IPS-18a (cell line): ENCODE measurements around the gene A3GALT2.

Experiments used
- H3K27ac ChIP-seq: one replicate; pipeline ENCODE4 v1.5.1; 2013; ENCODE audit warnings: low read length
- H3K27me3 ChIP-seq: one replicate; pipeline ENCODE4 v1.6.1; 2013; ENCODE audit warnings: mild to moderate bottlenecking, low read length; ENCODE audit not compliant: control insufficient read depth, insufficient read depth
- H3K36me3 ChIP-seq: one replicate; pipeline ENCODE4 v1.6.1; 2013; ENCODE audit warnings: low read depth, low read length; ENCODE audit not compliant: control insufficient read depth
- H3K4me1 ChIP-seq: one replicate; pipeline ENCODE4 v1.6.1; 2013; ENCODE audit warnings: low read depth, low read length; ENCODE audit not compliant: control insufficient read depth
- H3K4me3 ChIP-seq: one replicate; pipeline ENCODE4 v1.5.1; 2013; ENCODE audit warnings: low read length
- H3K9ac ChIP-seq: one replicate; pipeline ENCODE4 v1.6.1; 2013; ENCODE audit warnings: mild to moderate bottlenecking, low read length, moderate library complexity
- H3K9me3 ChIP-seq: one replicate; pipeline ENCODE4 v1.6.1; 2013; ENCODE audit warnings: low read depth, low read length; ENCODE audit not compliant: control insufficient read depth

Gene A3GALT2

DNA sequence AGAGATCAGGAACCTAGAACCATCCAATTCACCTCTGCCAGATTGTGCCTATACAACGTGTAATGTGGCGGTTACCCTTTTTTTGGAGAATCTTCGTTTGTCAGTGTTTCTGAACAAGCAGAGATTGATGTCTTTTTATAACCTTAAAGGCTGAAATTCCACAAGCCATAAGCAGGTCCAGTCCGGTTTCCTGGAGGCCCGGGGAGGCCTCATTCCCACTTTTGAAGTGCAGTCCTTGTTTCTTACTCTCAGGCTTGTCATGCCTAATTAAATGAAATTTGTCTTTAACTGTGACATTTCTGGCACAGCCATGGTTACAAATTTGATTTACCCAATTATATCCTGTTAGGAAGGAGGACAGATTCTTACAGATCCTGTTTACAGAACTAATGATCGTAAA is 36.8 kb downstream of the A3GALT2 start:
- no peak overlapping the region for H3K4me3 ChIP-seq
- H3K27ac ChIP-seq: no peak overlapping the region
- H3K27me3 ChIP-seq: no peaks in the 10 kb centered on the region
- peaks cover 26% of the 10 kb centered on the region for H3K36me3 ChIP-seq
- no peak overlapping the region for H3K9ac ChIP-seq
- H3K9me3 ChIP-seq: no peaks in the 10 kb centered on the region
- no peaks in the 10 kb centered on the region for H3K4me1 ChIP-seq

DNA sequence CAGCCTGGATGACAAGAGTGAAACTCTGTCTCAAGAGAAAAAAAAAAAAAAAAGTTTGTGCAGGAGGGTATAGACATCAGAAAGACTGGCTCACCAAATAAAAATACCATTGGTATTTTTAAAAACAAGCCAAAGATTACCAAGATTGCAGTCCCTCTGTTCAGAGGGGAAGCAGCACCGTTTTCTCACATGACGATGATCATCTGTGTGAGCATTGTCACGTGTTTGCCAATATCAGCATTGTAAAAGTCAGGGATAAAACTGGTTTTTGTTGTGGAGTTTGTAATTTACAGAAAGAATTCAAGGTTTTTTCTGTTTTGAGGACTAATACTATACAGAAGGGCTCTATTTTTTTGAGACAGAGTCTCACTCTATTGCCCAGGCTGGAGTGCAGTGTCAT is 38.1 kb downstream of the A3GALT2 start:
- no peak overlapping the region for H3K27ac ChIP-seq
- no peaks in the 10 kb centered on the region for H3K27me3 ChIP-seq
- peaks cover 29% of the 10 kb centered on the region for H3K36me3 ChIP-seq
- no peaks in the 10 kb centered on the region for H3K9me3 ChIP-seq
- H3K9ac ChIP-seq: no peak overlapping the region
- H3K4me3 ChIP-seq: no peak overlapping the region
- no peaks in the 10 kb centered on the region for H3K4me1 ChIP-seq

DNA sequence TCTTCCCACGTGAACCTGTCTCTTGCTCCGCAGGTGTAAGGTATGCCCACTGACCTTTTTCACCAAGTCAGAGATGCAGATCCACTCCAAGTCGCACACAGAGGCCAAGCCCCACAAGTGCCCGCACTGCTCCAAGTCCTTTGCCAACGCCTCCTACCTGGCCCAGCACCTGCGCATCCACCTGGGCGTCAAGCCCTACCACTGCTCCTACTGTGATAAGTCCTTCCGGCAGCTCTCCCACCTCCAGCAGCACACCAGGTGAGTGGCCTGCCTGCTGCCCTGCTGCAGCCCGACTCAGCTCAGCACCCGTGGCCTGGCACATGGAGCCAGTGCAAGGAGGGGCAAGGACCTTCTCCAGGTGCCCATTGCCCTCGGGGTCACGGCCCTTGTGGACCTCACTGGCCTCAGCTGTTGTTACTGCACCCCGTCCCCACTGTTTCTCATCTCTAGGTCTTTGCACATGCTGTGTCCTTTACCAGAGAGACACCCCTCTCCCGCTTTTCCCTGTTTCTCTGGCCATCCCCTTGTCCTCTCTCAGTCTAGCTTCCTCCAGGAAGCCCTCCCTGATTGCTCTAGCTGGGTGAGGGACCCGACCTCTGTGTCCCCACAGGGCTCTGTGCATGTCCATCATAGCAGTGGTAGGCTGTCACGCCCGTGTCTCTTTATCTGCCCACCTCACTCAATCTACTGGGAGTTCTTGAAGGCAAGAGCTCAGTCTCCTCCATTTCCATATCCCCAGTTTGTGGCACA is 39.2 kb downstream of the A3GALT2 start:
- no peak overlapping the region for H3K27ac ChIP-seq
- H3K9ac ChIP-seq: no peak overlapping the region
- no peak overlapping the region for H3K4me3 ChIP-seq
- H3K4me1 ChIP-seq: no peaks in the 10 kb centered on the region
- no peaks in the 10 kb centered on the region for H3K9me3 ChIP-seq
- peaks cover 34% of the 10 kb centered on the region for H3K36me3 ChIP-seq
- H3K27me3 ChIP-seq: no peaks in the 10 kb centered on the region

DNA sequence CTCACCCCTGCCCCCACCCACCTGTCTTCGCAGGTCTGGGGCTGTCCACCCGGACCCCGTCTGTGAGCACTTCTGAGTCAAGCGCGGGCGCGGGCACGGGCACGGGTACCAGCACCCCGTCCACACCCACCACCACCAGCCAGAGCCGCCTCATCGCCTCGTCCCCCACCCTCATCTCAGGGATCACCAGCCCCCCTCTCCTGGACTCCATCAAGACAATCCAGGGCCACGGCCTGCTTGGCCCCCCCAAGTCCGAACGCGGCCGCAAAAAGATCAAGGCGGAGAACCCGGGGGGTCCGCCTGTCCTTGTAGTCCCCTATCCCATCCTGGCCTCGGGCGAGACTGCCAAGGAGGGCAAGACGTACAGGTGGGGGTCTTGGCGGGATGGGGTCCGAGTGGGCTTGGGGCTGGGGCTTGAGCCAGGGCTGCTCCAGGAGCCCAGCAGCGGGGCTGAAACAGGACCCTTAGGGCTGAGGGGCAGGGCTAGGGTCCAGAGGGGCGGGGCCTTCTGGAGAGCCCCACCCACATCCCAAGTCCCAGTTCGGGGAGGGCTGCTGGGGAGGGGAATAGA is 40.7 kb downstream of the A3GALT2 start:
- peaks cover 34% of the 10 kb centered on the region for H3K36me3 ChIP-seq
- no peak overlapping the region for H3K27ac ChIP-seq
- no peaks in the 10 kb centered on the region for H3K4me1 ChIP-seq
- no peaks in the 10 kb centered on the region for H3K9me3 ChIP-seq
- no peak overlapping the region for H3K4me3 ChIP-seq
- H3K9ac ChIP-seq: no peak overlapping the region
- no peaks in the 10 kb centered on the region for H3K27me3 ChIP-seq

DNA sequence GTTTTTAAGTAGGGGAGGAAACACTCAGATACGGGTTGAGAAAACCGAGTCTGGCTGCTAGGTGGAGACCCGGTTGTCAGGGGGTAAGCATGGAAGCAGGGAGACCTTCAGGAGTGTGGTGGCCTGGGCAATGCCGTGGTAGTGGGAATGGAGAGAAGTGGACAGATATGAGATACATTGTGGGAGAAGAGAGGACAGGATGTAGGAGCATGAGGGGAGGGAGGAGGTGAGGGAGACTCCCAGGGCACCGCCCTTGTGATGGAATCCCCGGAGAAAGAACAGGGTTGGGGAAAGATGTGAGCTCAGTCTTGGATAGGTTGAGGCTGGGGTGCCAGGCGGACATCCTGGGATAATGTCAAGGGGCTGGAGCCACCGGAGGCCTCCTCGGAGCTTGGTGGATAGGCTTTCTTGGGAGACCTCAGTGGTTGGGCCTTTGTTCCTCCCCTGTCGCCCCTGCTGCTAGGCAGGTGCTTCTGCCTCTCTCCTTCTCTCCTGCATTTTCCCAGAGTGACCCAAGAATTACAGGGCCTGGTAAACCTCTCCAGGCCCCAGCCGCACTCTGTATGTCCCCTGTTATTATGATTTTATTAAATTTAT is 43.3 kb downstream of the A3GALT2 start:
- Histone ChIP-seq H3K9ac (no peak overlapping the region), H3K27me3 (no peaks in the 10 kb centered on the region), H3K4me1 (peaks cover 4% of the 10 kb centered on the region), H3K9me3 (no peaks in the 10 kb centered on the region), H3K36me3 (peaks cover 18% of the 10 kb centered on the region), H3K27ac (no peak overlapping the region), H3K4me3 (no peak overlapping the region)

DNA sequence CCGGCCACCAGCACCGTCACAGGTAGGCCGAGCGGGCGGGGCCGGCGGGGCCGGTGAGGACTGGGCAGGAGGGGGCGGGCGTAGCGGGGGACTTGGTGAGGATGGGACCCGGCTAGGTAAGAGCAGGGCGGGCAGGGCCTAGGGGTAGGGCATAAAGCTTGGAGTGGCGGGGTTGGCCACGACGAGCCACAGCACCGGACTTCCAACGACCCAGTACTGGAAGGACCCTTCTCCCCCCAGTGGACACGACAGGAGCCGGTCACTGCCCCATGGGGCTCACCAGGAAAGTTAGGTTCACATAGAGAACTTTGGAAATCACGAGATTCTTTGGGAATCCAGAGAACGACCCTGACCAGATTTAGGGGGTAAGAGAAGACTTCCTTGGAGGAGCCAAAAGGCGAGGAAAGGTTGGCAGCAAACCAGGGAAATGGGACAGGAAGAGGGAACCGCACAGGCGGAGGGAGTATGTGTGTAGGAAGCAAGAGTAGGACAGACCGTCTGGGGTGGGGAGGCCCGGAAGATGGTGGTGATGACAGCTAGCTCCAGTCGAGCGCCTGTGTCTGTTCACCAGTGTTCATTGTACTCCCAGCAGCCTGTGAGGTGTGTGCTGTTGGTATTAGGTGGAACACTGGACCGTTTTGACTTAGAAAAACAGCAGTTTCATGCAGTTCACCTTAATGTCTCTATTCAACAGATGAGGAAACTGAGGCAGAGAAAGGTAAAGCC is 44.2 kb downstream of the A3GALT2 start:
- peaks cover 14% of the 10 kb centered on the region for H3K36me3 ChIP-seq

DNA sequence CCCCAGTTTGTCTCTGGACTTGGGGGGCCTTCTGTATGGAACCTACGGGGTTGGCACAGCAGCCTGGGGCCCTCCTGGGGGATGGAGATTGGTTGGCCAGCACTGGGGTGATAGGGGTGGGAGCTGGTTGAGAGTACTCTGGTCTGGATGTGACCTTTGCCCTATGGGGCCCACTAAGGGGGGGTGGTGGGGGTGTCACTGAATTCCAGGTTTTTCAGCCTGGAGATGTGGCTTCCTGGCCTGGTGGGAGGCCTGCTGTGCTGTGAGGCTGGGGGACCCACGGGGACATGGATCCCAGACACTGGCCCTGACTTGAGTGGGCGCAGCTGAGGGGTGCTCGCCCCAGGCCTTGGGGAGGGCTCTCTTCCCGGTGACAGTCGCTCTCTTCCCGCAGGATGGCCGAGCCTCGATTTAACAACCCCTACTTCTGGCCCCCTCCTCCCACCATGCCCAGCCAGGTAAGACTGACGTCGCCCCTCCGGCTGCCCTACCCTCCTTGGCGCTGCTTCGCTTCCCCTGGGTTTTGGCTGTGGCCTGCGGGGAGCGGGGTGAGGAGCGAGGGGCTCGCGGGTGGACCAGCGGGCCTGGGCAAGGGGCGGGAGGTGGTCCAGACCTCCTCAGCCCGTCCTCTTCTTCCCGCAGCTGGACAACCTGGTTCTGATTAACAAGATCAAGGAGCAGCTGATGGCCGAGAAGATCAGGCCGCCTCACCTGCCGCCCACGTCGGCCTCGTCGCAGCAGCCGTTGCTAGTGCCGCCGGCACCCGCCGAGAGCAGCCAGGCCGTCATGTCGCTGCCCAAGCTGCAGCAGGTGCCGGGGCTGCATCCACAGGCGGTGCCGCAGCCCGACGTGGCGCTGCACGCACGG is 45.0 kb downstream of the A3GALT2 start:
- H3K9ac ChIP-seq: no peak overlapping the region
- H3K36me3 ChIP-seq: peaks cover 8% of the 10 kb centered on the region
- no peak overlapping the region for H3K4me3 ChIP-seq
- H3K9me3 ChIP-seq: no peaks in the 10 kb centered on the region
- peaks cover 4% of the 10 kb centered on the region for H3K4me1 ChIP-seq
- H3K27me3 ChIP-seq: no peaks in the 10 kb centered on the region
- H3K27ac ChIP-seq: no peak overlapping the region

More for the DNA sequence above, 44.2 kb downstream of the A3GALT2 start:
- Histone ChIP-seq H3K27me3 (no peaks in the 10 kb centered on the region), H3K9ac (no peak overlapping the region), H3K4me3 (no peak overlapping the region), H3K4me1 (peaks cover 4% of the 10 kb centered on the region), H3K9me3 (no peaks in the 10 kb centered on the region), H3K27ac (no peak overlapping the region)

DNA sequence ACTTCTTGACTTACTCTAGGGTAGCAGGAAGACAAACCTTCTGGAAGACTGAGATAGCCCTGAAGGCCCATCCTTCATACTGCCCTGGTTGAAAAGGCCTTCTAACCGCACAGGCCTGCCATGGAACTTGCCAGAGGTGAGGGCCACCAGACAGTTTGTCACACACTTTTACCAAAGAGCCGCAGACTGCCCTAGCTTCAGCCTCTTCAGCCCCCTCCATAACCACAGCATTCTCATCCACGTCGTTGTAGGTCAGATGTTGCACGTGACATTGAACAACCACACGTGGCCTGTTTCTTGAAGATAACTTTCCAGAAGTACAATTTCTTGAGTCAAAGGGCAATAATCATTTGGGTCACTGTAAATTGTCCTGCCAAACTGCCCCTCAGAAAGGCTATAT is 45.7 kb downstream of the A3GALT2 start:
- Histone ChIP-seq H3K9ac (no peak overlapping the region), H3K4me3 (no peak overlapping the region), H3K27ac (no peak overlapping the region), H3K4me1 (peaks cover 4% of the 10 kb centered on the region), H3K36me3 (peaks cover 8% of the 10 kb centered on the region), H3K27me3 (no peaks in the 10 kb centered on the region), H3K9me3 (no peaks in the 10 kb centered on the region)

DNA sequence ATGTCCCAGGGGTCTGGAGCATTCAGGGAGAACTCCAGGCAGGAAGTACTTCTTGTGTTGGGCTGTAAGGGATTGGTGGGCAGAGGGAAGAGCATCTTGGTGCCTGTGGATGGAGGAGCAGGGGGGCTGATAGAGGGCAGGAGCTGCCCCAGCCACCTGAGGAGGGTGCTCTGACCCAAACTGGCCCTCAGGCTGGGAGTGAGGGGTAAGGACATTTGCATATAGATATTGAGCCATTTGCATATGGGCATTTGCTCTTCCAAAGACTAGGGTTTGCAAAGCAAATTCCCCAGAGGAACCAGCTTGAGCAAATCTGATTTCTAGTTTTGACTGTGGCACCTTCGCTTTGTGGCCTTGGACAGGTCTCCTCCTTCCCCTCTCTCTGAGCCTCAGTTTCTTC is 46.5 kb downstream of the A3GALT2 start:
- Histone ChIP-seq H3K9ac (no peak overlapping the region), H3K36me3 (peaks cover 8% of the 10 kb centered on the region), H3K4me1 (peaks cover 4% of the 10 kb centered on the region)

DNA sequence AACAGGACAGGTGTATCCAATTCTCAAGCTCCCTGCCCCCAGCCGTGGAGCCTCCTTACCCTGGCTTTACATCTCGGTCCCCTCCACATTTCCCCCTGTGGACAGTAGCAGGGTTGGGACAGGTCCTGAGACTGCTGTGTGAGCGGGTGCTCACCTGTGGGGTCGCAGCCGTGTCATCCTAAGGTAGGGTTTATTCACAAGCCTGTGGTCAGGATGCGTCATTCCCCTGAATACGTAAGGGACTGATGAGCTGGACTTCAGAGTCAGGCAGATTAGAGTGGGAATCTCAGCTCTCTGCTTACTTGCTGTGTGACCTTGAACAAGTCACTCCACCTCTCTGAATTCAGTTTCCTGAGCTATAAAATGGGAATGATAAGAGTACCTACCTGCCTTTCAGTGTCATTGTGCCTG is 46.9 kb downstream of the A3GALT2 start:
- H3K4me3 ChIP-seq: no peak overlapping the region

More for the DNA sequence above, 46.5 kb downstream of the A3GALT2 start:
- Histone ChIP-seq H3K9me3 (no peaks in the 10 kb centered on the region), H3K4me3 (no peak overlapping the region), H3K27ac (no peak overlapping the region), H3K27me3 (no peaks in the 10 kb centered on the region)

DNA sequence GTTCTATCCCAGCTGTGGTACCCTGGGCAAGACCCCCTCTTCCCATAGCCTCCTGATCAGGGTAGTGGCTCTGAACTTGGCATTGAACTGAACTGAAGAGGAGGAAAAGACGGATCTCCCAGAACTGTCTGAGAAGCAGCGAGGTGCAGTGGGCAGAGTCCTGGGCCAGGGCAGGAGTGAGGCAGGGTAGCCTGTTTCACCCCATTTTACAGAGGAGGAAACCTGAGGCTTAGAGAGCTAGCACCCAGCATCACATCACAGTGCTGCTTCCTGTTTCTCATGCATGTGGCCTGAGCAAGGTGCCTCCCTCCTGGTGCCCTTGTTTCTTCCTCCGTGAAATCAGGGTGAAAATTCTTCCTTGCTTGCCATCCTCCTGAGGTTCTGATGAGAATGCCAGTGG is 47.5 kb downstream of the A3GALT2 start:
- H3K27ac ChIP-seq: no peak overlapping the region
- no peak overlapping the region for H3K9ac ChIP-seq
- H3K4me1 ChIP-seq: peaks cover 4% of the 10 kb centered on the region
- H3K36me3 ChIP-seq: peaks cover 5% of the 10 kb centered on the region
- H3K4me3 ChIP-seq: no peak overlapping the region
- no peaks in the 10 kb centered on the region for H3K27me3 ChIP-seq
- no peaks in the 10 kb centered on the region for H3K9me3 ChIP-seq

More for the DNA sequence above, 46.9 kb downstream of the A3GALT2 start:
- no peaks in the 10 kb centered on the region for H3K27me3 ChIP-seq
- H3K4me1 ChIP-seq: peaks cover 4% of the 10 kb centered on the region
- no peak overlapping the region for H3K27ac ChIP-seq
- no peaks in the 10 kb centered on the region for H3K9me3 ChIP-seq
- H3K36me3 ChIP-seq: peaks cover 8% of the 10 kb centered on the region
- no peak overlapping the region for H3K9ac ChIP-seq
